22Rv1 (cell line): ENCODE measurements around the gene ACOT11.

ENCODE experiments used
- H3K27ac ChIP-seq: fragments of 450-650 bp; 2 replicates; pipeline ENCODE4 v1.5.1; 2017
- ZFX ChIP-seq: fragments of 450-650 bp; IDR thresholded peaks from 2 replicates; pipeline ENCODE4 v1.6.1; 2017; ENCODE audit warnings: antibody characterized with exemption, borderline replicate concordance
- TF ChIP-seq, protein P1 (sequence below): fragments of 450-650 bp; IDR thresholded peaks from 2 replicates; pipeline ENCODE4 v1.5.1; 2017; ENCODE audit warnings: mild to moderate bottlenecking

Gene ACOT11

DNA sequence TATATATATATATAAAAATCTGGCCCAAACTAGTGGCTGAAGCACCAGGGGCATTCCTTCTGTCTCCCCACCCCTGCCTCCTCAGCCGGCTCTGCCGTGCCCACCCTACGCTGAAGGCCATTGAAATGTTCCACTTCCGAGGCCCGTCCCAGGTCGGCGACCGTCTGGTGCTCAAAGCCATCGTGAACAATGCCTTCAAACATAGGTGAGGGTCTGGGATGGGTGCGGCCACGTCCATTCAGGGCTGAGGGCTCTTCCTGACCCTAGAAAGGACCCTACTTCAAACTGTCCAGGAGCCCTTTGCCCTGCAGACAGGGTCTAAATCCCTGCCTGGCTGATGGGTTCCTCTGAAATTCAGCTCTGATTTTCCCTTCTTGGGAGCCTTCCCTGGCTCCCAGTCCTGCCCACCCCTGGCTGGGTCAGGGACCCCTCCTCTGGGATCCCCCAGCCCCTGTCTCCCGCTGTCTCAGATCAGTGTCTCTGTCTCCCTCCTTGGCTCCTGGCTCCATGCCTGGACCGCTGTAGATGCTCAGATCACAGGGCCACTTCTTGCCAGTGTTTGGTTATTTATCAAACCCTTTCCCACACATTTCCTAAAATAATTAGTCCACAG lies 51.3 kb downstream of the ACOT11 start:
- no peak for TF ChIP-seq ZFX
- TF ChIP-seq, protein P1, sequence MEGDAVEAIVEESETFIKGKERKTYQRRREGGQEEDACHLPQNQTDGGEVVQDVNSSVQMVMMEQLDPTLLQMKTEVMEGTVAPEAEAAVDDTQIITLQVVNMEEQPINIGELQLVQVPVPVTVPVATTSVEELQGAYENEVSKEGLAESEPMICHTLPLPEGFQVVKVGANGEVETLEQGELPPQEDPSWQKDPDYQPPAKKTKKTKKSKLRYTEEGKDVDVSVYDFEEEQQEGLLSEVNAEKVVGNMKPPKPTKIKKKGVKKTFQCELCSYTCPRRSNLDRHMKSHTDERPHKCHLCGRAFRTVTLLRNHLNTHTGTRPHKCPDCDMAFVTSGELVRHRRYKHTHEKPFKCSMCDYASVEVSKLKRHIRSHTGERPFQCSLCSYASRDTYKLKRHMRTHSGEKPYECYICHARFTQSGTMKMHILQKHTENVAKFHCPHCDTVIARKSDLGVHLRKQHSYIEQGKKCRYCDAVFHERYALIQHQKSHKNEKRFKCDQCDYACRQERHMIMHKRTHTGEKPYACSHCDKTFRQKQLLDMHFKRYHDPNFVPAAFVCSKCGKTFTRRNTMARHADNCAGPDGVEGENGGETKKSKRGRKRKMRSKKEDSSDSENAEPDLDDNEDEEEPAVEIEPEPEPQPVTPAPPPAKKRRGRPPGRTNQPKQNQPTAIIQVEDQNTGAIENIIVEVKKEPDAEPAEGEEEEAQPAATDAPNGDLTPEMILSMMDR = no peak
- H3K27ac ChIP-seq = no peak overlapping the region

DNA sequence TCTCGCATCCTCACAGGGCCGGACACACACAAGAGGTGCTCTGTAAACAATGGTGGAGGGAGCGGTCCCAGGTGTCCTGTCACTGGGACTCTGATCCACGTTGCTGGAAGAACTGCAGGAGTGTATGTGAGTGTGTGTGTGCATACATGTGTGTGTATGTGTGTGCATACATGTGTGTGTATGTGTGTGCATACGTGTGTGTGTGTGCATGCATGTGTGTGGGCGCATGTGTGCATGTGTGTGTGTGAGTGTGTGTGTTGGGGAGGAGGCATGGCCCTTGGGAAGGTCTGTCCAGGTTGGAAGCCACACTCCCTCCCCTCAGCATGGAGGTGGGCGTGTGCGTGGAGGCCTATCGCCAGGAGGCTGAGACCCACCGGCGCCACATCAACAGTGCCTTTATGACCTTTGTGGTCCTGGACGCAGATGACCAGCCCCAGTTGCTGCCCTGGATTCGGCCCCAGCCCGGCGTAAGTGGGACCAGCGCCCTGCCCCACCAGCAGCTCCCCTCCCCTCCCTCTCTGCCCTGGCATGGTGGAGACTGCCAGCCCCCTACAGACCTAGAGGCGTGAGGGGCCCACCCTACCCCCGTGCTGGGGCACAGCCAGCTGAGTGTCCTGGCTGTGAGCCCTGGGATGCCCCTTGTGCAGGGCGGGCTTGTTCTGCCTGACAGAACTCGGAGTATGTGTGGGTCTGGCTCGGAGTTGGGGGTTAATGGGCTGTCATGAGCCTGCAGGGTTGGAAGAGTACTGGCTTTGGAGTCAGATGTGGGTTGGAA lies 53.1 kb downstream of the ACOT11 start:
- H3K27ac ChIP-seq = no peak overlapping the region
- TF ChIP-seq, protein P1 = no peak
- no peak for TF ChIP-seq ZFX

DNA sequence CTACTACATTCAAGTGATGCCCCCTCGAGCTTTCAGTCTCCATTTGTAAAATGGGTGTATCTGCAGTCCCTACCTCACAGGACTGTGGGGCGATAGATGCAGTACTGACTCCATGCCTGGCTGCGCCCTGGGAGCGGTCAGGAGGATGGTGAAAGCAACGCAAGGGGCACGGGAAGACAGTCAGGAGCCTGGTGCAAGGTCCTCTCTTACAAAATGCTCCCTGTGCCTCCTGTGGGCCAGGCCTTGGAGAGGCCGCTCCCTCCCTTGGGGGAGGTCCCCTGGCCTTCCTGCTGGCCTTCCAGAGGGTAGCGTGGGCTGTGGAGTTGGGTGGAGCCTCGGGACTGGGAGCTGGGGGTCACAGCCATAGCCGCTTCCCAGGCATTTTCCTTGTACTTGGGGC lies 53.7 kb downstream of the ACOT11 start:
- no peak overlapping the region for H3K27ac ChIP-seq
- TF ChIP-seq, protein P1 = no peak
- no peak for TF ChIP-seq ZFX

GRCh38 chr1:54602554-54602953 lies 54.5 kb downstream of the ACOT11 start:
- TF ChIP-seq, protein P1 = no peak
- TF ChIP-seq ZFX = no peak
- H3K27ac ChIP-seq = no peak overlapping the region

- no peak overlapping the region for H3K27ac ChIP-seq
- no peak for TF ChIP-seq ZFX
- TF ChIP-seq, protein P1 = no peak
Observed at GRCh38 chr1:54603241-54603640, 55.2 kb downstream of the ACOT11 start.

- no peak overlapping the region for H3K27ac ChIP-seq
- TF ChIP-seq, protein P1 = no peak
- TF ChIP-seq ZFX = no peak
Observed at GRCh38 chr1:54604051-54604450, 56.0 kb downstream of the ACOT11 start.

DNA sequence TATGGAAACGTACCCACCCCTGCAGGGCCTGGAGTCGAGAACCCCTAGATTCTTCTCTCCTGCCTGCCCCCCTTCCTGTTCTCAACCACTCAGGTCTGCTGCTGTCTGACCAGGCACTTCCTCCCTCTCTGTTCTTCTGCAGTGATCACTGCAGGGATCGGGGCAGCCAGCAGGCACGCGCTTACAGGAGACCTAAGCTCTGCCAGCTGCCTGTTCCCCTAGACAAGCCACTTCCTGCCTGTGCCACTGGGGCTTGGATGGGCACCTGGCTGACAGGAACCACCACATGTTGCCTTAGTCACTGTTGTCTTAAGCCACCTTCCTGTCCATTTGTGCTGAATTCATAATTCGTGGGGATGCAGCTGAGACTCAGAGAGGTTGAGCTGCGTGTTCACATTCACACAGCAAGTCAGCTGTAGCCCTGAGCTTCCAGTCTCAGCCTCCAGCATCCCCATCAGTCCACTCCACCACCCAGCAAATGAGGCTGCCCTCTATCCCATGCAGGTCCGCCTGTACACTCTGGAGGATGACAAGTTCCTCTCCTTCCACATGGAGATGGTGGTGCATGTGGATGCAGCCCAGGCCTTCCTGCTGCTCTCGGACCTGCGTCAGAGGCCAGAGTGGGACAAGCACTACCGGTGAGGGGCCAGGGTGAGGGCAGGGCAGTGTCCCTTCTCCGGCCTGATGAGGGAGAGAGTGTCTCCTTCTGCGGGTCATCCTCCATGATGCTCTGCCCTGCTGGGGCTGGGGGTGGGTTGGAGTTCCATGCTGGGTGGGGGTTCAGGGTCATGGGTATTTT lies 56.7 kb downstream of the ACOT11 start:
- no peak overlapping the region for H3K27ac ChIP-seq
- TF ChIP-seq ZFX = no peak
- TF ChIP-seq, protein P1 = no peak
